HAP-1 (cell line): ENCODE data around the gene RYK.
"Not testable (repeated sequence)": the region's sequence is repeated elsewhere in the genome, so short reads cannot be mapped to it uniquely, and the experiment has no call there.

Source experiments
- DNase-seq, 2 experiments: peaks; one replicate each; pipeline ENCODE4 v3.0.0-alpha.2; 2016 to 2020; ENCODE audit warnings: low spot score in 2 of 2
- H3K27me3 ChIP-seq: fragments of 250-450 bp; sonication (Bioruptor Pico); 2 replicates; pipeline ENCODE4 v1.5.1; 2020; ENCODE audit warnings: low read depth, mild to moderate bottlenecking, moderate library complexity
- H3K36me3 ChIP-seq: fragments of 250-450 bp; sonication (Bioruptor Pico); replicated peaks from 2 replicates; pipeline ENCODE4 v1.5.1; 2020; ENCODE audit warnings: mild to moderate bottlenecking
- H3K4me1 ChIP-seq: fragments of 250-450 bp; sonication (Bioruptor Pico); 2 replicates; pipeline ENCODE4 v1.5.1; 2020; ENCODE audit warnings: mild to moderate bottlenecking
- H3K4me3 ChIP-seq: fragments of 250-450 bp; sonication (Bioruptor Pico); 2 replicates; pipeline ENCODE4 v1.5.1; 2020; ENCODE audit warnings: mild to moderate bottlenecking, moderate library complexity
- H3K9me3 ChIP-seq: fragments of 250-450 bp; sonication (Bioruptor Pico); 2 replicates; pipeline ENCODE4 v1.5.1; 2020; ENCODE audit warnings: mild to moderate bottlenecking, moderate library complexity
- in situ Hi-C: fragments of 300-500 bp; cut with MboI; formaldehyde crosslinking; loops from 3 replicates; pipeline ENCODE4 v1.14.3; 2020; ENCODE audit warnings: low sequenced_read_pairs, inconsistent platforms, mixed read lengths

The RYK gene

GRCh38 chr3:134244921-134245320 is 5.7 kb downstream of the RYK start:
- Histone ChIP-seq H3K36me3 (no peaks in the 10 kb centered on the region; the same call in 1 of the 2 replicates), H3K4me1 (peaks cover 12% of the 10 kb centered on the region), H3K9me3 (no peaks in the 10 kb centered on the region), H3K4me3 (no peak overlapping the region), H3K27me3 (no peaks in the 10 kb centered on the region)
- in situ Hi-C loops = no loop called here
- DNase-seq = no peak

- H3K36me3 ChIP-seq = no peaks in the 10 kb centered on the region; the same call in 1 of the 2 replicates
These were observed 7.7 kb downstream of the RYK start for GRCh38 chr3:134242649-134243617.

GRCh38 chr3:134239538-134239937 is 11.1 kb downstream of the RYK start:
- peaks cover 3% of the 10 kb centered on the region for H3K4me1 ChIP-seq
- no peaks in the 10 kb centered on the region for H3K27me3 ChIP-seq
- H3K4me3 ChIP-seq = no peak overlapping the region
- no peaks in the 10 kb centered on the region for H3K36me3 ChIP-seq
- DNase-seq = no peak
- H3K9me3 ChIP-seq = no peaks in the 10 kb centered on the region
- in situ Hi-C loops = no loop called here

More at GRCh38 chr3:134242649-134243617, 7.7 kb downstream of the RYK start:
- no peaks in the 10 kb centered on the region for H3K27me3 ChIP-seq
- H3K4me3 ChIP-seq = no peak overlapping the region
- in situ Hi-C loops = no loop called here
- H3K4me1 ChIP-seq = peaks cover 9% of the 10 kb centered on the region
- DNase-seq = no peak
- H3K9me3 ChIP-seq = no peaks in the 10 kb centered on the region

- in situ Hi-C loops = no loop called here
These were observed 13.1 kb downstream of the RYK start for GRCh38 chr3:134237454-134238145.

GRCh38 chr3:134236505-134237170 is 14.0 kb downstream of the RYK start:
- peaks cover 10% of the 10 kb centered on the region for H3K4me1 ChIP-seq
- DNase-seq = no peak
- in situ Hi-C loops = no loop called here

More at GRCh38 chr3:134237454-134238145, 13.1 kb downstream of the RYK start:
- Histone ChIP-seq H3K27me3 (no peaks in the 10 kb centered on the region), H3K4me3 (no peak overlapping the region), H3K36me3 (no peaks in the 10 kb centered on the region), H3K4me1 (peaks cover 2% of the 10 kb centered on the region), H3K9me3 (no peaks in the 10 kb centered on the region)
- no peak for DNase-seq

GRCh38 chr3:134235577-134236076 is 15.0 kb downstream of the RYK start:
- H3K4me1 ChIP-seq = peaks cover 10% of the 10 kb centered on the region
- no peaks in the 10 kb centered on the region for H3K36me3 ChIP-seq
- H3K4me3 ChIP-seq = no peak overlapping the region
- DNase-seq = no peak
- in situ Hi-C loops = no loop called here
- H3K27me3 ChIP-seq = no peaks in the 10 kb centered on the region
- H3K9me3 ChIP-seq = no peaks in the 10 kb centered on the region

More at GRCh38 chr3:134236505-134237170, 14.0 kb downstream of the RYK start:
- H3K27me3 ChIP-seq = no peaks in the 10 kb centered on the region
- no peak overlapping the region for H3K4me3 ChIP-seq
- H3K9me3 ChIP-seq = no peaks in the 10 kb centered on the region
- no peaks in the 10 kb centered on the region for H3K36me3 ChIP-seq

- Histone ChIP-seq H3K4me1 (peaks cover 10% of the 10 kb centered on the region), H3K36me3 (no peaks in the 10 kb centered on the region), H3K27me3 (no peaks in the 10 kb centered on the region), H3K4me3 (no peak overlapping the region), H3K9me3 (no peaks in the 10 kb centered on the region)
- no peak for DNase-seq
- in situ Hi-C loops = no loop called here
These were observed 17.7 kb downstream of the RYK start for GRCh38 chr3:134232951-134233350.

GRCh38 chr3:134232151-134232550 is 18.5 kb downstream of the RYK start:
- DNase-seq = peak in 1 of 2 experiments; percentile 34
- H3K9me3 ChIP-seq = no peaks in the 10 kb centered on the region
- in situ Hi-C loops = no loop called here

GRCh38 chr3:134231131-134231530 is 19.5 kb downstream of the RYK start:
- Histone ChIP-seq H3K4me3 (no peak overlapping the region), H3K27me3 (no peaks in the 10 kb centered on the region), H3K4me1 (peaks cover 10% of the 10 kb centered on the region), H3K36me3 (no peaks in the 10 kb centered on the region), H3K9me3 (no peaks in the 10 kb centered on the region)
- no peak for DNase-seq
- in situ Hi-C loops = no loop called here

More at GRCh38 chr3:134232151-134232550, 18.5 kb downstream of the RYK start:
- Histone ChIP-seq H3K27me3 (no peaks in the 10 kb centered on the region), H3K4me1 (peaks cover 10% of the 10 kb centered on the region), H3K36me3 (no peaks in the 10 kb centered on the region), H3K4me3 (no peak overlapping the region)

GRCh38 chr3:134229038-134229437 is 21.6 kb downstream of the RYK start:
- H3K9me3 ChIP-seq = no peaks in the 10 kb centered on the region
- DNase-seq = no peak
- in situ Hi-C loops = no loop called here
- H3K4me1 ChIP-seq = peaks cover 10% of the 10 kb centered on the region
- no peaks in the 10 kb centered on the region for H3K27me3 ChIP-seq
- H3K4me3 ChIP-seq = no peak overlapping the region
- H3K36me3 ChIP-seq = no peaks in the 10 kb centered on the region

- H3K4me1 ChIP-seq = peaks cover 10% of the 10 kb centered on the region
- H3K36me3 ChIP-seq = no peaks in the 10 kb centered on the region
- no peaks in the 10 kb centered on the region for H3K27me3 ChIP-seq
- H3K9me3 ChIP-seq = no peaks in the 10 kb centered on the region
- DNase-seq = no peak
- in situ Hi-C loops = no loop called here
- no peak overlapping the region for H3K4me3 ChIP-seq
These were observed 22.2 kb downstream of the RYK start for GRCh38 chr3:134228479-134228878.

GRCh38 chr3:134228035-134228434 is 22.6 kb downstream of the RYK start:
- H3K4me3 ChIP-seq = no peak overlapping the region
- in situ Hi-C loops = no loop called here
- H3K4me1 ChIP-seq = peaks cover 10% of the 10 kb centered on the region
- no peaks in the 10 kb centered on the region for H3K9me3 ChIP-seq
- H3K27me3 ChIP-seq = no peaks in the 10 kb centered on the region
- no peak for DNase-seq
- no peaks in the 10 kb centered on the region for H3K36me3 ChIP-seq

GRCh38 chr3:134224796-134225156 is 25.9 kb downstream of the RYK start:
- DNase-seq, H3K4me3 ChIP-seq, H3K9me3 ChIP-seq, H3K4me1 ChIP-seq, in situ Hi-C loops, H3K36me3 ChIP-seq, H3K27me3 ChIP-seq: not testable (repeated sequence)
